GM12878 (cell line): ENCODE measurements around the gene JDP2. TPM values are rescaled to one million over a fixed set of nuclear protein-coding genes. Genes with fewer than 3 reads are reported as not detected.

Experiments
- ATAC-seq: fragments of 200-7000 bp; cut with Tn5 transposase; 3 replicates; pipeline ENCODE4 v1.9.1; 2020; ENCODE audit warnings: mild to moderate bottlenecking, moderate library complexity
- BruUV-seq: library from RNA; stranded (reverse); fragments of 400-500 nt; replicated peaks from 2 replicates; lab custom pipeline; 2021; lab: Mats Ljungman, UMichigan
- CTCF ChIA-PET: fragments of 300-600 bp; sonication (Branson Sonifier 250); formaldehyde crosslinking; extraction: SDS; loops from one replicate; lab custom pipeline; 2021; ENCODE audit warnings: inconsistent platforms; lab: Yijun Ruan, JAX
- POLR2A ChIA-PET: fragments of 350-600 bp; formaldehyde crosslinking; extraction: SDS; loops from one replicate; lab custom pipeline; 2021; ENCODE audit warnings: inconsistent platforms; lab: Charles Lee
- RAD21 ChIA-PET: fragments of 300-600 bp; sonication (Branson Sonifier 250); formaldehyde crosslinking; loops from one replicate; lab custom pipeline; 2023; ENCODE audit warnings: antibody characterized with exemption; ENCODE audit not compliant: unreplicated experiment; lab: Charles Lee
- SMC1A ChIA-PET: fragments of 300-600 bp; sonication (Branson Sonifier 250); formaldehyde crosslinking; loops from one replicate; lab custom pipeline; 2023; ENCODE audit not compliant: unreplicated experiment, uncharacterized antibody; lab: Charles Lee
- DNase-seq: peaks from one replicate; pipeline ENCODE4 v3.0.0-alpha.2; 2011; ENCODE audit warnings: low read depth, low spot score
- FAIRE-seq: peaks from 3 replicates; lab custom pipeline; 2011; peaks lifted over from hg19 to GRCh38; lab: Jason Lieb, UNC
- H2AFZ ChIP-seq: 2 replicates; pipeline ENCODE4 v1.6.0; 2011; ENCODE audit warnings: low read depth, low read length, control low read depth; ENCODE audit not compliant: control insufficient read depth
- H3K27ac ChIP-seq: 2 replicates; pipeline ENCODE4 v1.5.1; 2011; ENCODE audit warnings: control low read depth; ENCODE audit not compliant: control insufficient read depth, insufficient read depth
- H3K27me3 ChIP-seq, 2 experiments: replicated peaks in 1 of 2; 2 replicates each; pipeline versions ENCODE4 v1.6.0 to v1.6.1; 2011; ENCODE audit warnings: low read length in 1 of 2; ENCODE audit not compliant: control insufficient read depth in 2 of 2, insufficient read depth in 2 of 2
- H3K36me3 ChIP-seq, 2 experiments: 2 replicates each; pipeline ENCODE4 v1.5.1; 2011; ENCODE audit warnings: low read length in 1 of 2; ENCODE audit not compliant: control insufficient read depth in 2 of 2, insufficient read depth in 2 of 2
- H3K4me1 ChIP-seq: 2 replicates; pipeline ENCODE4 v1.6.1; 2011; ENCODE audit warnings: mild to moderate bottlenecking, low read length, moderate library complexity, mixed read lengths; ENCODE audit not compliant: control insufficient read depth, insufficient read depth
- H3K4me2 ChIP-seq: 2 replicates; pipeline ENCODE4 v1.6.0; 2011; ENCODE audit warnings: control low read depth; ENCODE audit not compliant: control insufficient read depth, insufficient read depth
- H3K4me3 ChIP-seq: fragments of 200-600 bp; sonication (generic); 2 replicates; pipeline ENCODE4 v1.5.1; 2016
- H3K79me2 ChIP-seq: 2 replicates; pipeline ENCODE4 v1.6.0; 2011; ENCODE audit warnings: low read length; ENCODE audit not compliant: control insufficient read depth, insufficient read depth
- H3K9ac ChIP-seq: 2 replicates; pipeline ENCODE4 v1.8.0; 2011; ENCODE audit warnings: low read length, control low read depth, mixed read lengths; ENCODE audit not compliant: control insufficient read depth, insufficient read depth
- H3K9me3 ChIP-seq: replicated peaks from 3 replicates; pipeline ENCODE4 v1.5.1; 2011; ENCODE audit warnings: mild to moderate bottlenecking, low read length; ENCODE audit not compliant: control insufficient read depth, insufficient read depth
- H4K20me1 ChIP-seq: 2 replicates; pipeline ENCODE4 v1.6.0; 2011; ENCODE audit not compliant: control insufficient read depth, insufficient read depth
- JUNB ChIP-seq: IDR thresholded peaks from 2 replicates; pipeline ENCODE4 v1.6.1; 2016; ENCODE audit warnings: antibody characterized with exemption, mild to moderate bottlenecking
- NFIC ChIP-seq: IDR thresholded peaks from 2 replicates; pipeline ENCODE4 v1.6.1; 2012; ENCODE audit warnings: low read depth, mild to moderate bottlenecking, inconsistent platforms, low read length, moderate library complexity
- NR2F1 ChIP-seq: fragments of 450-650 bp; conservative IDR thresholded peaks from 2 replicates; pipeline ENCODE4 v1.6.1; 2017; ENCODE audit warnings: mild to moderate bottlenecking
- POU2F2 ChIP-seq: IDR thresholded peaks from 3 replicates; pipeline ENCODE4 v1.6.1; 2011; ENCODE audit warnings: low read depth, mild to moderate bottlenecking, low read length, borderline replicate concordance
- RAD51 ChIP-seq: fragments of 450-650 bp; IDR thresholded peaks from 2 replicates; pipeline ENCODE4 v1.6.1; 2016; ENCODE audit warnings: moderate library complexity, mild to moderate bottlenecking, inconsistent platforms
- SIN3A ChIP-seq: IDR thresholded peaks from 2 replicates; pipeline ENCODE4 v1.6.1; 2012; ENCODE audit warnings: low read depth, low read length, improper control_type of control experiment
- SIX5 ChIP-seq: IDR thresholded peaks from 2 replicates; pipeline ENCODE4 v1.6.1; 2011; ENCODE audit warnings: mild to moderate bottlenecking, low read depth, low read length, moderate library complexity; ENCODE audit not compliant: severe bottlenecking
- WGBS: methylation state at CpG from one replicate; pipeline ENCODE4 v1.1.6; 2016; ENCODE audit warnings: low lambda C conversion rate; ENCODE audit not compliant: insufficient replicate concordance, insufficient coverage; ENCODE audit errors: missing lambda C conversion rate; 5-methylcytosine and 5-hydroxymethylcytosine counted together
- in situ Hi-C: fragments of 300-500 bp; cut with MboI; formaldehyde crosslinking; loops from 9 replicates; pipeline ENCODE4 v1.14.3; 2018; ENCODE audit warnings: mixed read lengths
- intact Hi-C: fragments of 100-400 bp; cut with micrococcal nuclease; formaldehyde crosslinking; loops from one replicate; pipeline ENCODE4 v1.14.2; 2022; ENCODE audit not compliant: unreplicated experiment
- polyA plus RNA-seq, 11 experiments: library from polyadenylated mRNA; depleted of rRNA in 4 of 11; unstranded in 6 of 11; stranded (reverse) in 5 of 11; fragments of >200 nt; fragmentation: Nextera tagmentation in 4 of 11; fragmentation: Illumina TruSeq in 1 of 11; extraction: Ambion mirVana in 4 of 11; extraction: Trizol in 1 of 11; gene quantifications; 1 replicate in 1 of 11; 2 replicates in 10 of 11; pipeline versions ENCODE4 v1.2.1 to v1.2.3, GENCODE V29; 2011 to 2016; ENCODE audit warnings: inconsistent platforms in 2 of 11, missing spikeins in 2 of 11, low read depth in 1 of 11
- total RNA-seq, 4 experiments: library from RNA; depleted of rRNA in 3 of 4; stranded (reverse); fragments of >200 nt in 3 of 4; fragmentation: Illumina TruSeq in 1 of 4; extraction: Trizol in 1 of 4; gene quantifications; 2 replicates each; pipeline versions ENCODE4 v1.2.1 to v1.2.3, GENCODE V29; 2013 to 2021
- TF ChIP-seq, protein P1 (sequence below): fragments of 450-650 bp; IDR thresholded peaks from 2 replicates; pipeline ENCODE4 v1.6.1; 2018; ENCODE audit warnings: mild to moderate bottlenecking, low read depth, moderate library complexity; ENCODE audit not compliant: partially characterized antibody
- TF ChIP-seq, protein P2 (sequence below): fragments of 450-650 bp; IDR thresholded peaks from 2 replicates; pipeline ENCODE4 v1.6.1; 2017; ENCODE audit warnings: borderline replicate concordance
- TF ChIP-seq, protein P3 (sequence below): fragments of 450-650 bp; IDR thresholded peaks from 2 replicates; pipeline ENCODE4 v1.6.1; 2017; ENCODE audit warnings: mild to moderate bottlenecking, moderate library complexity

The JDP2 gene
- total and polyA plus RNA-seq, 10 of the 15 experiments (the other 5 are each of a cell fraction or from before 2014, with no cell fraction given): 0.71 to 21.3 (median 11.2) TPM

DNA sequence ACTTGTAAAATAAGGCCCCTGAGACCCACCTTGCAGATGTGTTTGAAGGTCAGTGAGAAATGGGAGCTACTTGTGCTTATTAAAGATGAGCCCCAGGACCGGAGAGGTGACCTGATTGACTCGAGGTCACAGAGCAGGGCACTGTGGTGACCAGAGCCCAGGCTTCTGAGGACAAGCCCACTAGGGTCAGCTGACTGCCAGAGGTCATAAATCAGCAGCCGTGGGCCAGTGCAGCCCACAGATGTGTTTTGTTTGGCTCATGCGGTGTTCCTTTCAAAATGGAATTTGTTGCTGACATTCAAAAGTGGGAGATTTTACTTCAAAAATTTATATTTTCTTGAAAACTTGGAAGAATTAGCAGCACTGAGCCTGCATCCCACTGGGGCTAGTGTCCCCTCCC lies 24.5 kb downstream of the JDP2 start:
- H4K20me1 ChIP-seq: no peaks in the 10 kb centered on the region
- H3K9me3 ChIP-seq: no peaks in the 10 kb centered on the region
- intact Hi-C loops: loop anchor here (10.0 kb wide), 1 partner anchor 318 kb away; no protein-coding TSS in a partner anchor
- ChIA-PET SMC1A (interaction anchor here (1.0 to 4.0 kb wide), 2 partner anchors 90 to 143 kb away, joined by 3 to 63 read pairs; no protein-coding TSS in a partner anchor), POLR2A (no interaction called here), RAD21 (interaction anchor here (0.7 to 1.9 kb wide), 6 partner anchors 9 to 151 kb away, joined by 3 to 12 read pairs (median 4); no protein-coding TSS in a partner anchor), CTCF (interaction anchor here (1.2 to 8.0 kb wide), 2 partner anchors 37 to 146 kb away, joined by 4 to 240 read pairs; no protein-coding TSS in a partner anchor)
- no peaks in the 10 kb centered on the region for H3K27me3 ChIP-seq
- no peak for TF ChIP-seq RAD51
- TF ChIP-seq, protein P1, sequence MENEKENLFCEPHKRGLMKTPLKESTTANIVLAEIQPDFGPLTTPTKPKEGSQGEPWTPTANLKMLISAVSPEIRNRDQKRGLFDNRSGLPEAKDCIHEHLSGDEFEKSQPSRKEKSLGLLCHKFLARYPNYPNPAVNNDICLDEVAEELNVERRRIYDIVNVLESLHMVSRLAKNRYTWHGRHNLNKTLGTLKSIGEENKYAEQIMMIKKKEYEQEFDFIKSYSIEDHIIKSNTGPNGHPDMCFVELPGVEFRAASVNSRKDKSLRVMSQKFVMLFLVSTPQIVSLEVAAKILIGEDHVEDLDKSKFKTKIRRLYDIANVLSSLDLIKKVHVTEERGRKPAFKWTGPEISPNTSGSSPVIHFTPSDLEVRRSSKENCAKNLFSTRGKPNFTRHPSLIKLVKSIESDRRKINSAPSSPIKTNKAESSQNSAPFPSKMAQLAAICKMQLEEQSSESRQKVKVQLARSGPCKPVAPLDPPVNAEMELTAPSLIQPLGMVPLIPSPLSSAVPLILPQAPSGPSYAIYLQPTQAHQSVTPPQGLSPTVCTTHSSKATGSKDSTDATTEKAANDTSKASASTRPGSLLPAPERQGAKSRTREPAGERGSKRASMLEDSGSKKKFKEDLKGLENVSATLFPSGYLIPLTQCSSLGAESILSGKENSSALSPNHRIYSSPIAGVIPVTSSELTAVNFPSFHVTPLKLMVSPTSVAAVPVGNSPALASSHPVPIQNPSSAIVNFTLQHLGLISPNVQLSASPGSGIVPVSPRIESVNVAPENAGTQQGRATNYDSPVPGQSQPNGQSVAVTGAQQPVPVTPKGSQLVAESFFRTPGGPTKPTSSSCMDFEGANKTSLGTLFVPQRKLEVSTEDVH: no peak
- no peak for TF ChIP-seq NFIC
- no peak for TF ChIP-seq POU2F2
- no peak for TF ChIP-seq NR2F1
- no peak for TF ChIP-seq SIX5
- TF ChIP-seq, protein P2, sequence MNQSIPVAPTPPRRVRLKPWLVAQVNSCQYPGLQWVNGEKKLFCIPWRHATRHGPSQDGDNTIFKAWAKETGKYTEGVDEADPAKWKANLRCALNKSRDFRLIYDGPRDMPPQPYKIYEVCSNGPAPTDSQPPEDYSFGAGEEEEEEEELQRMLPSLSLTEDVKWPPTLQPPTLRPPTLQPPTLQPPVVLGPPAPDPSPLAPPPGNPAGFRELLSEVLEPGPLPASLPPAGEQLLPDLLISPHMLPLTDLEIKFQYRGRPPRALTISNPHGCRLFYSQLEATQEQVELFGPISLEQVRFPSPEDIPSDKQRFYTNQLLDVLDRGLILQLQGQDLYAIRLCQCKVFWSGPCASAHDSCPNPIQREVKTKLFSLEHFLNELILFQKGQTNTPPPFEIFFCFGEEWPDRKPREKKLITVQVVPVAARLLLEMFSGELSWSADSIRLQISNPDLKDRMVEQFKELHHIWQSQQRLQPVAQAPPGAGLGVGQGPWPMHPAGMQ: no peak
- TF ChIP-seq, protein P3, sequence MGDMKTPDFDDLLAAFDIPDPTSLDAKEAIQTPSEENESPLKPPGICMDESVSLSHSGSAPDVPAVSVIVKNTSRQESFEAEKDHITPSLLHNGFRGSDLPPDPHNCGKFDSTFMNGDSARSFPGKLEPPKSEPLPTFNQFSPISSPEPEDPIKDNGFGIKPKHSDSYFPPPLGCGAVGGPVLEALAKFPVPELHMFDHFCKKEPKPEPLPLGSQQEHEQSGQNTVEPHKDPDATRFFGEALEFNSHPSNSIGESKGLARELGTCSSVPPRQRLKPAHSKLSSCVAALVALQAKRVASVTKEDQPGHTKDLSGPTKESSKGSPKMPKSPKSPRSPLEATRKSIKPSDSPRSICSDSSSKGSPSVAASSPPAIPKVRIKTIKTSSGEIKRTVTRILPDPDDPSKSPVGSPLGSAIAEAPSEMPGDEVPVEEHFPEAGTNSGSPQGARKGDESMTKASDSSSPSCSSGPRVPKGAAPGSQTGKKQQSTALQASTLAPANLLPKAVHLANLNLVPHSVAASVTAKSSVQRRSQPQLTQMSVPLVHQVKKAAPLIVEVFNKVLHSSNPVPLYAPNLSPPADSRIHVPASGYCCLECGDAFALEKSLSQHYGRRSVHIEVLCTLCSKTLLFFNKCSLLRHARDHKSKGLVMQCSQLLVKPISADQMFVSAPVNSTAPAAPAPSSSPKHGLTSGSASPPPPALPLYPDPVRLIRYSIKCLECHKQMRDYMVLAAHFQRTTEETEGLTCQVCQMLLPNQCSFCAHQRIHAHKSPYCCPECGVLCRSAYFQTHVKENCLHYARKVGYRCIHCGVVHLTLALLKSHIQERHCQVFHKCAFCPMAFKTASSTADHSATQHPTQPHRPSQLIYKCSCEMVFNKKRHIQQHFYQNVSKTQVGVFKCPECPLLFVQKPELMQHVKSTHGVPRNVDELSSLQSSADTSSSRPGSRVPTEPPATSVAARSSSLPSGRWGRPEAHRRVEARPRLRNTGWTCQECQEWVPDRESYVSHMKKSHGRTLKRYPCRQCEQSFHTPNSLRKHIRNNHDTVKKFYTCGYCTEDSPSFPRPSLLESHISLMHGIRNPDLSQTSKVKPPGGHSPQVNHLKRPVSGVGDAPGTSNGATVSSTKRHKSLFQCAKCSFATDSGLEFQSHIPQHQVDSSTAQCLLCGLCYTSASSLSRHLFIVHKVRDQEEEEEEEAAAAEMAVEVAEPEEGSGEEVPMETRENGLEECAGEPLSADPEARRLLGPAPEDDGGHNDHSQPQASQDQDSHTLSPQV: no peak
- no peak for TF ChIP-seq JUNB
- TF ChIP-seq SIN3A: no peak
- H3K4me2 ChIP-seq: no peak overlapping the region
- no peak for FAIRE-seq
- no peak overlapping the region for H2AFZ ChIP-seq
- peaks cover 3% of the 10 kb centered on the region for H3K79me2 ChIP-seq
- peaks cover 0 to 28% of the 10 kb centered on the region in 2 experiments for H3K36me3 ChIP-seq
- H3K4me3 ChIP-seq: no peak overlapping the region
- in situ Hi-C loops: loop anchor here (10.0 kb wide), 1 partner anchor 148 kb away; no protein-coding TSS in a partner anchor
- no peak overlapping the region for H3K9ac ChIP-seq
- no peak for ATAC-seq
- 95% methylated on average over 4 of the region's 4 CpGs for WGBS
- DNase-seq: no peak
- no TSS peak for BruUV-seq
- peaks cover 30% of the 10 kb centered on the region for H3K4me1 ChIP-seq
- H3K27ac ChIP-seq: no peak overlapping the region
